ENCODE results near the gene PTH1R. TPM values are rescaled to one million over a fixed set of nuclear protein-coding genes. Genes with fewer than 3 reads are reported as not detected.

PTH1R gene
- total RNA-seq, 1 donor from 2014 or later = not detected

DNA sequence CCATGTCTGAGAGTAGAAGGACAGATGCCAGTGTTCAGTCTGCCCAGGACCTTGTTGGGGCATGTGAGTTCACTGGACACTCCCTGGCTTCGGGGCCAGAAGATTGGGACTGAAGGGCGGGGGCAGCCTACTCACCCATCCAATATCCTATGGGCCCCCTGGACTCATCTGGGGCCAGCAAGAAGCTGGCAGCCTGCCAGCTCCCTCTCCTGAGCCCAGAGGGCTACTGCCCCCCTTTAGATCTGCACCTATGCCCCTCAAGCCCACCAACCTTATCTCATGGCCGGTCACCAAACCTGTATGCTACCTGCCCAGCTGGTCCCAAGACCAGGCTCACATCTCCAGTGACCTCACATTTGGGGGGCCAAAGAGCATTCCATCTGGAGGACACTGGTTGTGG lies 8.1 kb downstream of the PTH1R start:
- peaks cover 15% of the 10 kb centered on the region for H3F3A ChIP-seq (ENCODE audit: low read depth)
- H3K9me3 ChIP-seq (ENCODE audit: low read depth) = no peaks in the 10 kb centered on the region
- no peak for DNase-seq (ENCODE audit: low spot score)
- H3K4me3 Mint-ChIP-seq = no peak overlapping the region
- H3K36me3 Mint-ChIP-seq = no peaks in the 10 kb centered on the region
- H3K4me1 ChIP-seq = peaks cover 7% of the 10 kb centered on the region
- H3K4me3 ChIP-seq = no peak overlapping the region
- H4K20me1 ChIP-seq (ENCODE audit: low read depth) = peaks cover 27% of the 10 kb centered on the region
- peaks cover 100% of the 10 kb centered on the region for H3K27me3 ChIP-seq
- H3K4me2 ChIP-seq = no peak overlapping the region
- peaks cover 18% of the 10 kb centered on the region for H3K4me1 Mint-ChIP-seq
- H3K9ac ChIP-seq = no peak overlapping the region
- no peak overlapping the region for H2AFZ ChIP-seq (replicated peaks)
- no peaks in the 10 kb centered on the region for H3K36me3 ChIP-seq
- H3K79me2 ChIP-seq (ENCODE audit: low read depth) = no peaks in the 10 kb centered on the region
- H3K9me3 Mint-ChIP-seq = no peaks in the 10 kb centered on the region
- no peak overlapping the region for H3K27ac Mint-ChIP-seq
- peaks cover 37% of the 10 kb centered on the region for H3K27me3 Mint-ChIP-seq (ENCODE audit: insufficient read depth, low read depth)
- TF ChIP-seq CTCF (IDR thresholded peaks at IDR 0.05) = no peak
- no peak for TF ChIP-seq EZH2 (IDR thresholded peaks at IDR 0.05)
- TF ChIP-seq EZH2phosphoT487 (IDR thresholded peaks at IDR 0.05) = no peak
- no peak overlapping the region for H3K27ac ChIP-seq

DNA sequence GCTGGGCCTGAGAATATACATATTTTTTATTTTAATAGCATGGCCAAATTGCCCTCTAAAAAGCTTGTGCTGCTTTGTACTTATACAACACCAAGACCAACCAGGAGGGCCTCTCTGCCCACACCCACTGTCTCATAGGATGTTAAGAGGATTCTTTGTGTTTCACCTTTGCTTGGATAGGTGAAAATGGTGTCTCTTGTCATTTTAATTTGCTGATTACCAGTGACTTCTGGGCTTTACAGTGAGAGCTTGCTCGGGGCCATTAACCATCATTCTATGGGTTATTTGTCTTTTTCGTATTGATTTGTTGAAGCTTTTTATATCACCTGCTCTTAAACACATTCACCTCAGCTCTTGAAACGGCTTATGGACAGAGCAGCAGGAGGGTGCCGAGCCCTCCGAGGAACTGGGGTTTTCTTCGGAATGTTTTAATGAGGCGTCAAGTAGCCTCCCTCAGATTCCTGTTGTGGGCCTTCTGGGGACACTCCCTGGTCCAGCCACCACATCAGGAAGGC lies 10.5 kb downstream of the PTH1R start:
- Mint-ChIP-seq H3K27me3 (ENCODE audit: insufficient read depth, low read depth) (peaks cover 35% of the 10 kb centered on the region), H3K4me1 (peaks cover 34% of the 10 kb centered on the region), H3K27ac (no peak overlapping the region), H3K4me3 (no peak overlapping the region), H3K9me3 (no peaks in the 10 kb centered on the region), H3K36me3 (no peaks in the 10 kb centered on the region)
- Histone ChIP-seq H3K9ac (no peak overlapping the region), H4K20me1 (ENCODE audit: low read depth) (peaks cover 16% of the 10 kb centered on the region), H3K4me1 (no peaks in the 10 kb centered on the region), H3K79me2 (ENCODE audit: low read depth) (no peaks in the 10 kb centered on the region), H3F3A (ENCODE audit: low read depth) (no peaks in the 10 kb centered on the region), H3K4me3 (no peak overlapping the region), H3K9me3 (ENCODE audit: low read depth) (no peaks in the 10 kb centered on the region), H3K27ac (no peak overlapping the region), H3K36me3 (no peaks in the 10 kb centered on the region), H2AFZ (replicated peaks) (no peak overlapping the region), H3K4me2 (no peak overlapping the region), H3K27me3 (peaks cover 98% of the 10 kb centered on the region)
- peak; percentile 28 for DNase-seq (ENCODE audit: low spot score)
- TF ChIP-seq CTCF (IDR thresholded peaks at IDR 0.05) (no peak), EZH2 (IDR thresholded peaks at IDR 0.05) (no peak), EZH2phosphoT487 (IDR thresholded peaks at IDR 0.05) (no peak)

DNA sequence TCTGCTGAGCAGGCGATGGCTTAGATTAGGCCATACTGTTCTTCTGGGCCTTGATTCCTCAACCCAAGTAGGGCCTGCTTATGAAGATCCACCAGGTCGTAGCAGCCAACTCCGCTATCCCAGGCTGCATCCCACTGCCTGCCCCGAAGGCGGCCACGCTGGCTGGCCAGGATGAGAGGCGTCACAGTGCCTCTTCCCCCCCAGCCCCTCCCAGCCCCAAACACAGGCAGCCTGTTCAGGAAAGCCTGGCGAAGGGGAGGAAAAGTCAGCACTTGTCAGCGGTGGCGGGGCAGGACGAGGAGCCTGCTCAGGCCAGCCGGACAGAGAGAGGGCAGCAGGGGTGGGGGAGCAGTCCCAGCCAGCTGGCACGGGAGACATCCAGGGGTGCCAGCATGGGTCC lies 11.2 kb downstream of the PTH1R start:
- no peaks in the 10 kb centered on the region for H3K9me3 Mint-ChIP-seq
- H3K27me3 ChIP-seq = peaks cover 98% of the 10 kb centered on the region
- no peak overlapping the region for H3K4me3 ChIP-seq
- H3K27ac ChIP-seq = no peak overlapping the region
- TF ChIP-seq EZH2phosphoT487 (IDR thresholded peaks at IDR 0.05) (no peak), EZH2 (IDR thresholded peaks at IDR 0.05) (no peak), CTCF (IDR thresholded peaks at IDR 0.05) (no peak)
- no peak overlapping the region for H2AFZ ChIP-seq (replicated peaks)
- DNase-seq (ENCODE audit: low spot score) = no peak
- H3K36me3 ChIP-seq = no peaks in the 10 kb centered on the region
- no peaks in the 10 kb centered on the region for H3K9me3 ChIP-seq (ENCODE audit: low read depth)
- no peak overlapping the region for H3K4me3 Mint-ChIP-seq
- no peaks in the 10 kb centered on the region for H3K4me1 ChIP-seq
- no peak overlapping the region for H3K9ac ChIP-seq
- no peak overlapping the region for H3K4me2 ChIP-seq
- no peaks in the 10 kb centered on the region for H3F3A ChIP-seq (ENCODE audit: low read depth)
- H3K4me1 Mint-ChIP-seq = peaks cover 33% of the 10 kb centered on the region
- H3K27ac Mint-ChIP-seq = no peak overlapping the region
- peaks cover 34% of the 10 kb centered on the region for H3K27me3 Mint-ChIP-seq (ENCODE audit: insufficient read depth, low read depth)
- H3K79me2 ChIP-seq (ENCODE audit: low read depth) = no peaks in the 10 kb centered on the region
- H4K20me1 ChIP-seq (ENCODE audit: low read depth) = peaks cover 13% of the 10 kb centered on the region
- H3K36me3 Mint-ChIP-seq = no peaks in the 10 kb centered on the region

All from neural progenitor cell (in vitro differentiated cells).